Thoracic aorta (tissue), 2 donors: ENCODE results near the gene PDE6B. TPM values are rescaled to one million over a fixed set of nuclear protein-coding genes. Genes with fewer than 3 reads are reported as not detected.

Experiments
- ATAC-seq: fragments of 150-250 bp; one replicate; pipeline ENCODE4 v1.8.0; 2017; ENCODE audit warnings: low read depth; ENCODE audit not compliant: insufficient number of reproducible peaks, low FRiP score
- DNase-seq: peaks from one replicate; pipeline ENCODE4 v3.0.0-alpha.2; 2020; ENCODE audit warnings: low spot score
- H3K27ac ChIP-seq, 2 donors: fragments of 200-600 bp; sonication (generic); 1 replicate in 1 of 2; 2 replicates in 1 of 2; pipeline ENCODE4 v1.5.1; 2016; ENCODE audit warnings: mild to moderate bottlenecking in 2 of 2, moderate library complexity in 2 of 2
- H3K27me3 ChIP-seq: fragments of 200-600 bp; sonication (generic); replicated peaks from 2 replicates; pipeline ENCODE4 v1.6.0; 2016; ENCODE audit warnings: mild to moderate bottlenecking; ENCODE audit not compliant: insufficient read depth
- H3K36me3 ChIP-seq: fragments of 200-600 bp; sonication (generic); one replicate; pipeline ENCODE4 v1.5.1; 2016
- H3K4me1 ChIP-seq, 2 donors: fragments of 200-600 bp; sonication (generic); 1 replicate in 1 of 2; 2 replicates in 1 of 2; pipeline versions ENCODE4 v1.5.1 to v1.6.0; 2016; ENCODE audit warnings: low read depth in 2 of 2, mild to moderate bottlenecking in 1 of 2; ENCODE audit not compliant: control insufficient read depth in 1 of 2
- H3K4me3 ChIP-seq: fragments of 200-600 bp; sonication (generic); 2 replicates; pipeline ENCODE4 v1.5.1; 2016; ENCODE audit warnings: mild to moderate bottlenecking
- H3K9me3 ChIP-seq: fragments of 200-600 bp; sonication (generic); 2 replicates; pipeline ENCODE4 v1.5.1; 2016
- CTCF ChIP-seq: fragments of 200-600 bp; sonication (generic); IDR thresholded peaks from one replicate; pipeline ENCODE4 v1.5.1; 2019; ENCODE audit warnings: antibody characterized with exemption
- total RNA-seq, 2 donors: library from RNA; depleted of rRNA; stranded (reverse); fragments of >200 nt; gene quantifications; one replicate each; pipeline versions ENCODE4 v1.1.0 to v1.2.3, GENCODE V29; 2016

PDE6B gene
- total RNA-seq, result 1 to 10 TPM; 1.8 to 3.6 TPM

- Histone ChIP-seq H3K4me1 (no peaks in the 10 kb centered on the region), H3K9me3 (no peaks in the 10 kb centered on the region), H3K36me3 (no peaks in the 10 kb centered on the region), H3K27ac (no peak within 1 kb of the TSS), H3K4me3 (no peak within 1 kb of the TSS), H3K27me3 (no peaks in the 10 kb centered on the region)
- no peak for TF ChIP-seq CTCF
- DNase-seq (no peak), ATAC-seq (no peak)
These were observed at the start of gene PDE6B for GRCh38 chr4:624705-625590. Gene PDE6B, plus strand, starts transcription at chr4:625573. Its CDS starts 54 bp downstream, at chr4:625627.

- DNase-seq (no peak), ATAC-seq (no peak)
- no peak for TF ChIP-seq CTCF
- Histone ChIP-seq H3K4me3 (no peak within 1 kb of the TSS), H3K27me3 (peaks cover 3% of the 10 kb centered on the region), H3K36me3 (no peaks in the 10 kb centered on the region), H3K27ac (no peak within 1 kb of the TSS), H3K4me1 (no peaks in the 10 kb centered on the region), H3K9me3 (no peaks in the 10 kb centered on the region)
These were observed 49.0 kb upstream of the PDE6B start, which contains the start of gene TMEM271 for GRCh38 chr4:576245-576821. Gene TMEM271, minus strand, starts transcription at chr4:576295. Its CDS starts 233 bp downstream, at chr4:576062.

GRCh38 chr4:576991-577498 is 48.3 kb upstream of the PDE6B start:
- H3K4me1 ChIP-seq, result no peaks in the 10 kb centered on the region
- no peak for ATAC-seq
- DNase-seq, result no peak
- no peak for TF ChIP-seq CTCF
- no peaks in the 10 kb centered on the region for H3K36me3 ChIP-seq
- no peaks in the 10 kb centered on the region for H3K9me3 ChIP-seq
- no peak overlapping the region for H3K4me3 ChIP-seq
- H3K27ac ChIP-seq, result no peak overlapping the region
- H3K27me3 ChIP-seq, result peaks cover 3% of the 10 kb centered on the region

GRCh38 chr4:577499-578450 is 47.6 kb upstream of the PDE6B start:
- peaks cover 3% of the 10 kb centered on the region for H3K27me3 ChIP-seq
- H3K9me3 ChIP-seq, result no peaks in the 10 kb centered on the region
- ATAC-seq (no peak), DNase-seq (no peak)
- no peaks in the 10 kb centered on the region for H3K36me3 ChIP-seq
- H3K27ac ChIP-seq, result no peak overlapping the region
- no peaks in the 10 kb centered on the region for H3K4me1 ChIP-seq
- no peak for TF ChIP-seq CTCF
- no peak overlapping the region for H3K4me3 ChIP-seq
